ENCODE measurements around the gene RAB13. TPM values are rescaled to one million over a fixed set of nuclear protein-coding genes. Genes with fewer than 3 reads are reported as not detected.
A peak's percentile ranks its signal among the peaks of the same experiment; 100 is the strongest.

Gene RAB13
- total RNA-seq, 1 experiment from 2014 or later: 42.3 TPM

DNA sequence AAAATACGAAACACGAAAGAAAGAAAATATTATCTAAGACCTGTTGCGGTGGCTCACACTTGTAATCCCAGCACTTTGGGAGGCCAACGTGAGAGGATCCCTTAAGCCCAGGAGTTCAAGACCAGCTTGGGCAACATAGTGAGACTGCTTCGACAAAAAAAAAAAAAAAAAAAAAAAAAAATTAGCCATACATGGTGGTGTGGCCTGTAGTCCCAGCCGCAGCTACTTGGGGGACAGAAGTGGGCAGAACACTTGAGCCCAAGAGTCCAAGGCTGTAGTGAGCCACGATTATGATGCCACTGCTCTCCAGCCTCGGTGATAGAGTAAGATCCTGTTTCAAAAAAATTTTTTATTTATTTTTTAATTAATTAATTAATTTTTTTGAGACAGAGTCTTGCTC, 1.5 kb upstream of the RAB13 start:
- Histone ChIP-seq H4K20me1 (ENCODE audit: low read length) (peaks cover 14% of the 10 kb centered on the region), H3K27ac (ENCODE audit: low read length) (no peak overlapping the region), H3K27me3 (ENCODE audit: low read length) (no peaks in the 10 kb centered on the region), H3F3A (ENCODE audit: low read length, unreplicated experiment) (peaks cover 12% of the 10 kb centered on the region), H3K36me3 (ENCODE audit: low read depth, low read length) (peaks cover 15% of the 10 kb centered on the region), H2AFZ (ENCODE audit: low read length) (peak overlapping the region; percentile 98), H3K4me1 (ENCODE audit: insufficient read depth, low read length) (peaks cover 30% of the 10 kb centered on the region), H3K9me3 (ENCODE audit: low read length) (no peaks in the 10 kb centered on the region), H3K9me2 (replicated peaks; ENCODE audit: low read length) (no peaks in the 10 kb centered on the region), H3K9ac (ENCODE audit: low read length) (no peak overlapping the region), H3K4me2 (ENCODE audit: low read length) (peak overlapping the region; percentile 98; the same call in 1 of the 2 replicates), H3K4me3 (ENCODE audit: low read length) (no peak overlapping the region), H3K79me2 (ENCODE audit: low read length) (peaks cover 36% of the 10 kb centered on the region)
- intact Hi-C loops (cut with micrococcal nuclease): loop anchor here (2.0 kb wide), 2 partner anchors 65 to 311 kb away; partner anchors contain the start of gene GATAD2B
- TF ChIP-seq, protein P1, sequence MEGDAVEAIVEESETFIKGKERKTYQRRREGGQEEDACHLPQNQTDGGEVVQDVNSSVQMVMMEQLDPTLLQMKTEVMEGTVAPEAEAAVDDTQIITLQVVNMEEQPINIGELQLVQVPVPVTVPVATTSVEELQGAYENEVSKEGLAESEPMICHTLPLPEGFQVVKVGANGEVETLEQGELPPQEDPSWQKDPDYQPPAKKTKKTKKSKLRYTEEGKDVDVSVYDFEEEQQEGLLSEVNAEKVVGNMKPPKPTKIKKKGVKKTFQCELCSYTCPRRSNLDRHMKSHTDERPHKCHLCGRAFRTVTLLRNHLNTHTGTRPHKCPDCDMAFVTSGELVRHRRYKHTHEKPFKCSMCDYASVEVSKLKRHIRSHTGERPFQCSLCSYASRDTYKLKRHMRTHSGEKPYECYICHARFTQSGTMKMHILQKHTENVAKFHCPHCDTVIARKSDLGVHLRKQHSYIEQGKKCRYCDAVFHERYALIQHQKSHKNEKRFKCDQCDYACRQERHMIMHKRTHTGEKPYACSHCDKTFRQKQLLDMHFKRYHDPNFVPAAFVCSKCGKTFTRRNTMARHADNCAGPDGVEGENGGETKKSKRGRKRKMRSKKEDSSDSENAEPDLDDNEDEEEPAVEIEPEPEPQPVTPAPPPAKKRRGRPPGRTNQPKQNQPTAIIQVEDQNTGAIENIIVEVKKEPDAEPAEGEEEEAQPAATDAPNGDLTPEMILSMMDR (conservative IDR thresholded peaks at IDR 0.05; ENCODE audit: low read depth, low read length): no peak
- TF ChIP-seq EZH2 (IDR thresholded peaks at IDR 0.05; ENCODE audit: low read length, unreplicated experiment) (no peak), EZH2phosphoT487 (IDR thresholded peaks at IDR 0.05; ENCODE audit: borderline replicate concordance, low read length) (no peak)
- ChIA-PET CTCF (interaction anchor here (0.6 to 1.9 kb wide), 8 partner anchors 10 to 324 kb away, joined by 3 to 19 read pairs (median 5); partner anchors contain the start of genes CREB3L4, DENND4B, JTB and SLC27A3), POLR2A (ENCODE audit: unreplicated experiment) (no interaction called here)
- BruUV-seq (replicated peaks): no TSS peak
- ATAC-seq (no peak), DNase-seq (no peak)

- Histone ChIP-seq H3K4me1 (ENCODE audit: insufficient read depth, low read length) (peaks cover 19% of the 10 kb centered on the region), H3K9me2 (replicated peaks; ENCODE audit: low read length) (no peaks in the 10 kb centered on the region), H3K9ac (ENCODE audit: low read length) (peak overlapping the region; percentile 78), H3K4me2 (ENCODE audit: low read length) (peak overlapping the region; percentile 93), H4K20me1 (ENCODE audit: low read length) (no peaks in the 10 kb centered on the region), H3F3A (ENCODE audit: low read length, unreplicated experiment) (peaks cover 4% of the 10 kb centered on the region), H3K79me2 (ENCODE audit: low read length) (peaks cover 15% of the 10 kb centered on the region), H2AFZ (ENCODE audit: low read length) (peak overlapping the region; percentile 71), H3K27ac (ENCODE audit: low read length) (no peak overlapping the region), H3K27me3 (ENCODE audit: low read length) (no peaks in the 10 kb centered on the region), H3K4me3 (ENCODE audit: low read length) (peak overlapping the region; percentile 74), H3K9me3 (ENCODE audit: low read length) (no peaks in the 10 kb centered on the region), H3K36me3 (ENCODE audit: low read depth, low read length) (no peaks in the 10 kb centered on the region)
- BruUV-seq (replicated peaks): no TSS peak
- POLR2A ChIA-PET (ENCODE audit: unreplicated experiment): no interaction called here
- TF ChIP-seq EZH2 (IDR thresholded peaks at IDR 0.05; ENCODE audit: low read length, unreplicated experiment) (no peak), EZH2phosphoT487 (IDR thresholded peaks at IDR 0.05; ENCODE audit: borderline replicate concordance, low read length) (no peak)
- TF ChIP-seq, protein P1 (conservative IDR thresholded peaks at IDR 0.05; ENCODE audit: low read depth, low read length): no peak
- ATAC-seq (no peak), DNase-seq (no peak)
- intact Hi-C loops (cut with micrococcal nuclease): no loop called here
- CTCF ChIA-PET: interaction anchor here (1.8 kb wide), 1 partner anchor 22 kb away, joined by 4 read pairs; the partner anchor contains the start of gene SLC39A1
These were observed 712 bp downstream of the RAB13 start for GRCh38 chr1:153985341-153985912.

Measured in PC-3 (cell line).